Loucy (cell line): Measurements from ENCODE around the gene GRID1.

Experiments used
- H2AFZ ChIP-seq: fragments of 200-600 bp; sonication (generic); 2 replicates; pipeline ENCODE4 v1.6.0; 2016; ENCODE audit warnings: antibody characterized with exemption, mild to moderate bottlenecking, low read length, moderate library complexity
- H3F3A ChIP-seq: fragments of 200-600 bp; 2 replicates; pipeline ENCODE4 v1.6.0; 2016; ENCODE audit warnings: antibody characterized with exemption, low read depth, mild to moderate bottlenecking
- H3K27me3 ChIP-seq: fragments of 200-600 bp; sonication (generic); 2 replicates; pipeline ENCODE4 v1.6.1; 2014; ENCODE audit warnings: low read length, mild to moderate bottlenecking; ENCODE audit not compliant: insufficient read depth, poor library complexity, severe bottlenecking
- H3K36me3 ChIP-seq: fragments of 200-600 bp; sonication (generic); 2 replicates; pipeline ENCODE4 v1.6.1; 2016; ENCODE audit warnings: low read length; ENCODE audit not compliant: insufficient read depth
- H3K4me1 ChIP-seq: fragments of 200-600 bp; sonication (generic); 2 replicates; pipeline ENCODE4 v1.5.1; 2014; ENCODE audit warnings: low read length, mild to moderate bottlenecking; ENCODE audit not compliant: insufficient read depth, poor library complexity, severe bottlenecking
- H3K4me2 ChIP-seq: fragments of 200-600 bp; sonication (generic); 2 replicates; pipeline ENCODE4 v1.6.0; 2014; ENCODE audit warnings: antibody characterized with exemption, low read length, low read depth, mild to moderate bottlenecking; ENCODE audit not compliant: poor library complexity, severe bottlenecking
- H3K4me3 ChIP-seq: fragments of 200-600 bp; sonication (generic); 2 replicates; pipeline ENCODE4 v1.5.1; 2014; ENCODE audit warnings: low read length, mild to moderate bottlenecking, mixed read lengths; ENCODE audit not compliant: poor library complexity, severe bottlenecking
- H3K79me2 ChIP-seq: fragments of 200-600 bp; sonication (generic); 2 replicates; pipeline ENCODE4 v1.6.1; 2014; ENCODE audit warnings: low read length; ENCODE audit not compliant: insufficient read depth
- H3K9ac ChIP-seq: fragments of 200-600 bp; sonication (generic); 2 replicates; pipeline ENCODE4 v1.6.0; 2014; ENCODE audit warnings: mild to moderate bottlenecking, low read depth, low read length, moderate library complexity; ENCODE audit not compliant: poor library complexity, severe bottlenecking
- H3K9me2 ChIP-seq: fragments of 200-600 bp; sonication (generic); replicated peaks from 2 replicates; pipeline ENCODE4 v1.6.1; 2016; ENCODE audit warnings: low read depth, low read length, mixed read lengths
- H3K9me3 ChIP-seq: fragments of 200-600 bp; sonication (generic); 2 replicates; pipeline ENCODE4 v1.6.1; 2014; ENCODE audit warnings: mild to moderate bottlenecking, antibody characterized with exemption, low read length, low read depth; ENCODE audit not compliant: insufficient read depth
- H4K20me1 ChIP-seq: fragments of 200-600 bp; sonication (generic); 2 replicates; pipeline ENCODE4 v1.6.0; 2014; ENCODE audit warnings: antibody characterized with exemption, low read length, mild to moderate bottlenecking; ENCODE audit not compliant: insufficient read depth, poor library complexity, severe bottlenecking
- EZH2phosphoT487 ChIP-seq: fragments of 200-600 bp; IDR thresholded peaks from 2 replicates; pipeline ENCODE4 v1.6.1; 2018; ENCODE audit warnings: antibody characterized with exemption, mild to moderate bottlenecking, moderate library complexity, borderline replicate concordance
- TF ChIP-seq, protein P1 (sequence below): fragments of 200-600 bp; sonication (generic); conservative IDR thresholded peaks from 2 replicates; pipeline ENCODE4 v1.5.1; 2014; ENCODE audit warnings: mild to moderate bottlenecking, antibody characterized with exemption, low read length

The GRID1 gene

GRCh38 chr10:86361156-86362128 lies 5.2 kb downstream of the GRID1 start:
- H3K27me3 ChIP-seq: no peaks in the 10 kb centered on the region
- H3K4me3 ChIP-seq: no peak overlapping the region

DNA sequence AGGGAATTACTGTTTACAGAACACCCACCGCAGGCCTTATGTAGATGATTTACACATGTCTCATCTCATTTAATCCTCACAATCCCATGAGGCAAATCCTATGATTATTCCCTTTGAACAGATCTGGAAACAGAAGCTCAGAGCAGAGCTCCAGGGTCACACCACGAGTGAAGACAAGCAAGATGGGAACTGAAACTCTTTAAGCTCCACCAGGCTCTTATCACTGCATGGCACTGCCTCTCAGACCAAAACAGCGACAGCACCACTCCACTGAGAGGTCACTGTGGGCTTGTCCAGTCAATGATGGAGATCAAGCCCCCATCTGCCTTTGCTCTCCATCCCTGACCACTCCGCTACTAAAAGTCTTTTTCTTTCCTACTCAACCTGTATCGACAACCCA lies 5.9 kb downstream of the GRID1 start:
- no peak overlapping the region for H3K4me2 ChIP-seq
- no peaks in the 10 kb centered on the region for H3K36me3 ChIP-seq
- H3K9me3 ChIP-seq: no peaks in the 10 kb centered on the region
- no peaks in the 10 kb centered on the region for H3K9me2 ChIP-seq
- no peaks in the 10 kb centered on the region for H3K4me1 ChIP-seq
- no peaks in the 10 kb centered on the region for H3F3A ChIP-seq
- TF ChIP-seq, protein P1, sequence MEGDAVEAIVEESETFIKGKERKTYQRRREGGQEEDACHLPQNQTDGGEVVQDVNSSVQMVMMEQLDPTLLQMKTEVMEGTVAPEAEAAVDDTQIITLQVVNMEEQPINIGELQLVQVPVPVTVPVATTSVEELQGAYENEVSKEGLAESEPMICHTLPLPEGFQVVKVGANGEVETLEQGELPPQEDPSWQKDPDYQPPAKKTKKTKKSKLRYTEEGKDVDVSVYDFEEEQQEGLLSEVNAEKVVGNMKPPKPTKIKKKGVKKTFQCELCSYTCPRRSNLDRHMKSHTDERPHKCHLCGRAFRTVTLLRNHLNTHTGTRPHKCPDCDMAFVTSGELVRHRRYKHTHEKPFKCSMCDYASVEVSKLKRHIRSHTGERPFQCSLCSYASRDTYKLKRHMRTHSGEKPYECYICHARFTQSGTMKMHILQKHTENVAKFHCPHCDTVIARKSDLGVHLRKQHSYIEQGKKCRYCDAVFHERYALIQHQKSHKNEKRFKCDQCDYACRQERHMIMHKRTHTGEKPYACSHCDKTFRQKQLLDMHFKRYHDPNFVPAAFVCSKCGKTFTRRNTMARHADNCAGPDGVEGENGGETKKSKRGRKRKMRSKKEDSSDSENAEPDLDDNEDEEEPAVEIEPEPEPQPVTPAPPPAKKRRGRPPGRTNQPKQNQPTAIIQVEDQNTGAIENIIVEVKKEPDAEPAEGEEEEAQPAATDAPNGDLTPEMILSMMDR: no peak
- TF ChIP-seq EZH2phosphoT487: no peak
- no peak overlapping the region for H3K9ac ChIP-seq
- H3K27me3 ChIP-seq: no peaks in the 10 kb centered on the region
- H3K79me2 ChIP-seq: no peaks in the 10 kb centered on the region
- H4K20me1 ChIP-seq: no peaks in the 10 kb centered on the region
- H2AFZ ChIP-seq: no peak overlapping the region
- H3K4me3 ChIP-seq: no peak overlapping the region

More at GRCh38 chr10:86361156-86362128, 5.2 kb downstream of the GRID1 start:
- no peak overlapping the region for H3K4me2 ChIP-seq
- H3K9me3 ChIP-seq: no peaks in the 10 kb centered on the region
- no peaks in the 10 kb centered on the region for H3F3A ChIP-seq
- no peaks in the 10 kb centered on the region for H4K20me1 ChIP-seq
- no peak overlapping the region for H3K9ac ChIP-seq
- no peaks in the 10 kb centered on the region for H3K36me3 ChIP-seq
- no peaks in the 10 kb centered on the region for H3K4me1 ChIP-seq
- H2AFZ ChIP-seq: no peak overlapping the region
- no peak for TF ChIP-seq EZH2phosphoT487
- TF ChIP-seq, protein P1: no peak
- no peaks in the 10 kb centered on the region for H3K79me2 ChIP-seq
- no peaks in the 10 kb centered on the region for H3K9me2 ChIP-seq

DNA sequence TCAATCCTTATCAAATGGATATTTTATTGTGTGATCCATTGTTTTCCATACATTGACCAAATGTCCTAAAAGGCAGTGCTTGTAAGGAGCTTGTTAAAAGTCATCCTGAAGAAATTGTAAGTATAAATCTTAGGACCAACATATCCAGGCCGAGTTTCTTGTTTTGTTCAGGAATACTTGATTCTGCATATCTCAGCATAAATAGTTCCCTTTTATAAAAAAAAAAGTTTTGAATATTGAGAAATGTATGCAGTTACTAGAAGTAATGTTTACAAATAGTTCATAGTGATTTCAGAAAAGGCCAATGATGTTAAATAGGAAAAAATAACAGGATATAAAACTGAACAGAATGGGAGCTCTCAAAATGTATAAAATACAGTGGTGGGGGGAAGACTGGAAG lies 6.6 kb downstream of the GRID1 start:
- Histone ChIP-seq H3F3A (no peaks in the 10 kb centered on the region), H3K36me3 (no peaks in the 10 kb centered on the region), H3K27me3 (no peaks in the 10 kb centered on the region), H4K20me1 (no peaks in the 10 kb centered on the region), H3K4me3 (no peak overlapping the region), H2AFZ (no peak overlapping the region), H3K4me1 (no peaks in the 10 kb centered on the region), H3K79me2 (no peaks in the 10 kb centered on the region), H3K9me2 (no peaks in the 10 kb centered on the region), H3K4me2 (no peak overlapping the region), H3K9ac (no peak overlapping the region), H3K9me3 (no peaks in the 10 kb centered on the region)
- no peak for TF ChIP-seq EZH2phosphoT487
- TF ChIP-seq, protein P1: no peak
